HG03354 (cell line): ENCODE data around the gene CEACAM5.

ENCODE experiments used
- ATAC-seq: cut with Tn5 transposase; IDR thresholded peaks from one replicate; pipeline ENCODE4 v1.9.1; 2021; ENCODE audit warnings: mild to moderate bottlenecking; ENCODE audit not compliant: unreplicated experiment, poor library complexity, severe bottlenecking

CEACAM5 gene

DNA sequence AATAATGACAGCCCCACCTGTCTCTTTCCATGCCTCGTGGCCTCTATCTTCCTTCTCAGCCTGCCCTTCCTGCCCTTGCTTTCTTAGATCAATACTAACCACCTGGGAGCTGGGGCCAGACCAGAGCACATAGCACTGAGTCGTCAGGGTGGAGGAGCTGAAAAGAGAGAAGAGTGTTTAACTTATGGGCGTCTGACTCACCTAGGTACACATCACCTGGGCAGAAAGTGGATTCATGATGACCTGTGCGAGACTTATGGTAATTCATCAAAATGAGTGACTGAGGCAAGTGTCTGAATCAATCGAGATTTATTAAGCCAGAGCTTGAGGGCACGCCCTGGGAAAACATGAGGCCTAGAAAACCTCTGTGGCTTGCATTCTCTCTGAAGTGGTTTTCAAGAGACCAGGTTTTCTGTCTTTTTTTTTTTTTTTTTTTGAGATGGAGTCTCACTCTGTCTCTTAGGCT is 66.1 kb downstream of the CEACAM5 start:
- ATAC-seq = no peak

DNA sequence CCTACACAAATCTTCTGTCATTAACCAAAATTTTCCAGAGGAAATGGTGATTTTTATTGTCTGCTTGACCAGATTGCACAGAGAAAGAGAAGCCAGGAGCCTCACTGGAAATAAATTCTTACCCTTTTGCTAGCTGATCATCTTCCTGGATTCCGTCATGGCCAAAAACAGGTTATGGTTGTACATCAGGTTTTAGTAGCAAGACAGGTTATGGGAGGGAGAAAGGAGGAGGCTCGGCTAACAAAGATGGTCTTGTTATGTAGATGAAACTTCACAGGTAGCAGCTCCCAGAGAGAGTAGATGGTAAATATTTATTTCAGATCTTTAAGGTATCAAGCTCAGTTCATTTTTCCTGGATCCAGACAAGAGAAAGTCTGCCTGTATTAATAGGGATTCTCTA is 68.3 kb downstream of the CEACAM5 start:
- no peak for ATAC-seq
